ENCODE measurements around the gene MAP1B.

DNA sequence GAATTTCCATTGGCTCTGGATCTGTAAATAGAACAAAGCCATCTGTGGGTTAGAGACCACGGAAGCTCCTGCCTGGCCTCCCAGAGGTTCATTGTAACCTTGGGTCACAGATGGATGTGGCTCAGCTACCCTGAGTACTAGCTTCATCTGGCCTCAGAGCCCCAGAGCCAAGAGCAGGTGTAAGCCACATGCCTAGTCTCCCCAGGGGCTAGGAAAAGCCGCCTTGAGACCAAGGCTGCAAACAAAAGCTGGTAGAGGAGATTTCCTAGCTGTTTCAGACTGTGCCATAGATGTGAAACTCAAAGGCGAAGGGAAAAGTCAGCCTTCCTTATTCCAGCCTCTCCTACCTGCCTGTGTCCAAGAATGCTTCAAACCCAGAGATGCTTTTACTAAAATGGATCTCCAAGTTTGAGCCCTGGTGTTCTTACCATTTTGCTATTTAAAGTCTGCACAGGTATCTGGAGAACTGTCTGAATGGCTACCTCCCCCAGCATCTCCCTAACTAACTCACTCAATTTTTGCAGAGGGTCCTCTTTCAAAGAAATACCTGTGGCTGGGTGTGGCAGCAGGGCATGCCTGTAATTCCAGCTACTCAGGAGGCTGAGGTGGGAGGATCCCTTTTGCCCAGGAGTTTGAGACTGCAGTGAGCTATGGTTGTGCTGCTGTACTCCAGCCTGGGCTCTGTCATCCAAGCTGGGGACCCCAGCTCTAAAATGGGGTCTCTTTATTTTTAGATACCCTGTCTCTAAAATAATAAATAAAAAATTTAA is 42.3 kb upstream of the MAP1B start:
- TF ChIP-seq, protein P1, sequence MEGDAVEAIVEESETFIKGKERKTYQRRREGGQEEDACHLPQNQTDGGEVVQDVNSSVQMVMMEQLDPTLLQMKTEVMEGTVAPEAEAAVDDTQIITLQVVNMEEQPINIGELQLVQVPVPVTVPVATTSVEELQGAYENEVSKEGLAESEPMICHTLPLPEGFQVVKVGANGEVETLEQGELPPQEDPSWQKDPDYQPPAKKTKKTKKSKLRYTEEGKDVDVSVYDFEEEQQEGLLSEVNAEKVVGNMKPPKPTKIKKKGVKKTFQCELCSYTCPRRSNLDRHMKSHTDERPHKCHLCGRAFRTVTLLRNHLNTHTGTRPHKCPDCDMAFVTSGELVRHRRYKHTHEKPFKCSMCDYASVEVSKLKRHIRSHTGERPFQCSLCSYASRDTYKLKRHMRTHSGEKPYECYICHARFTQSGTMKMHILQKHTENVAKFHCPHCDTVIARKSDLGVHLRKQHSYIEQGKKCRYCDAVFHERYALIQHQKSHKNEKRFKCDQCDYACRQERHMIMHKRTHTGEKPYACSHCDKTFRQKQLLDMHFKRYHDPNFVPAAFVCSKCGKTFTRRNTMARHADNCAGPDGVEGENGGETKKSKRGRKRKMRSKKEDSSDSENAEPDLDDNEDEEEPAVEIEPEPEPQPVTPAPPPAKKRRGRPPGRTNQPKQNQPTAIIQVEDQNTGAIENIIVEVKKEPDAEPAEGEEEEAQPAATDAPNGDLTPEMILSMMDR (IDR thresholded peaks at IDR 0.05 in 4 of 5, conservative IDR thresholded peaks at IDR 0.05 in 1 of 5), result no peak
- no peak for TF ChIP-seq POLR2A (IDR thresholded peaks at IDR 0.05)
